NCI-H748 treated with DMSO at 0.1 percent for 48 hours (cell line): ENCODE data around the gene BLOC1S3.
"Not testable (repeated sequence)": the region's sequence is repeated elsewhere in the genome, so short reads cannot be mapped to it uniquely, and the experiment has no call there.

Experiments used
- DNase-seq: peaks from one replicate; lab custom pipeline; 2025; lab: John Stamatoyannopoulos, UW

Gene BLOC1S3

GRCh38 chr19:45224645-45225044 lies 46.1 kb downstream of the BLOC1S3 start:
- DNase-seq: no peak

- DNase-seq: not testable (repeated sequence)
Measured at GRCh38 chr19:45229056-45229455, 50.5 kb downstream of the BLOC1S3 start.
